DND-41 (cell line): ENCODE measurements around the gene BOD1.

ENCODE experiments used
- ATAC-seq: fragments of 200-7000 bp; cut with Tn5 transposase; 3 replicates; pipeline ENCODE4 v1.9.1; 2021; ENCODE audit warnings: low read depth; ENCODE audit not compliant: insufficient read depth
- DNase-seq: peaks from one replicate; pipeline ENCODE4 v3.0.0-alpha.2; 2020
- H2AFZ ChIP-seq: 2 replicates; pipeline ENCODE4 v1.6.0; 2012; ENCODE audit warnings: low read depth, low read length
- H3K27ac ChIP-seq: 2 replicates; pipeline ENCODE4 v1.5.1; 2012; ENCODE audit warnings: low read length, inconsistent platforms
- H3K27me3 ChIP-seq: fragments of 200-600 bp; sonication (generic); 2 replicates; pipeline ENCODE4 v1.6.0; 2012; ENCODE audit warnings: low read length, mild to moderate bottlenecking, inconsistent platforms; ENCODE audit not compliant: insufficient read depth, poor library complexity
- H3K36me3 ChIP-seq: 2 replicates; pipeline ENCODE4 v1.5.1; 2012; ENCODE audit warnings: low read length, inconsistent platforms; ENCODE audit not compliant: insufficient read depth
- H3K4me1 ChIP-seq: 2 replicates; pipeline ENCODE4 v1.5.1; 2012; ENCODE audit warnings: mild to moderate bottlenecking, low read length; ENCODE audit not compliant: insufficient read depth
- H3K4me2 ChIP-seq: 2 replicates; pipeline ENCODE4 v1.6.0; 2012; ENCODE audit warnings: mild to moderate bottlenecking, moderate library complexity, low read length, inconsistent platforms; ENCODE audit not compliant: insufficient read depth
- H3K4me3 ChIP-seq, 2 experiments: fragments of 200-600 bp in 1 of 2; shearing (Covaris generic) in 1 of 2; 2 replicates each; pipeline ENCODE4 v1.5.1; 2012 to 2016; ENCODE audit warnings: inconsistent platforms in 2 of 2, low read length in 2 of 2, mild to moderate bottlenecking in 2 of 2, low read depth in 1 of 2, moderate library complexity in 1 of 2
- H3K79me2 ChIP-seq: 2 replicates; pipeline ENCODE4 v1.6.0; 2012; ENCODE audit warnings: low read length, inconsistent platforms; ENCODE audit not compliant: insufficient read depth
- H3K9ac ChIP-seq: 2 replicates; pipeline ENCODE4 v1.6.0; 2012; ENCODE audit warnings: low read depth, mild to moderate bottlenecking, inconsistent platforms, low read length, moderate library complexity
- H3K9me3 ChIP-seq: 2 replicates; pipeline ENCODE4 v1.5.1; 2012; ENCODE audit warnings: low read length, moderate library complexity, mild to moderate bottlenecking, inconsistent platforms; ENCODE audit not compliant: insufficient read depth, severe bottlenecking
- H4K20me1 ChIP-seq: 2 replicates; pipeline ENCODE4 v1.6.0; 2012; ENCODE audit warnings: low read length; ENCODE audit not compliant: insufficient read depth
- EZH2 ChIP-seq: IDR thresholded peaks from 3 replicates; pipeline ENCODE4 v1.6.1; 2012; ENCODE audit warnings: borderline replicate concordance, low read depth, mild to moderate bottlenecking, moderate library complexity, low read length, inconsistent platforms; ENCODE audit not compliant: severe bottlenecking
- TF ChIP-seq, protein P1 (sequence below): IDR thresholded peaks from 2 replicates; pipeline ENCODE4 v1.5.1; 2012; ENCODE audit warnings: borderline replicate concordance, low read length, moderate library complexity, mild to moderate bottlenecking; ENCODE audit not compliant: poor library complexity, severe bottlenecking; ENCODE audit errors: extremely low read depth

BOD1 gene

DNA sequence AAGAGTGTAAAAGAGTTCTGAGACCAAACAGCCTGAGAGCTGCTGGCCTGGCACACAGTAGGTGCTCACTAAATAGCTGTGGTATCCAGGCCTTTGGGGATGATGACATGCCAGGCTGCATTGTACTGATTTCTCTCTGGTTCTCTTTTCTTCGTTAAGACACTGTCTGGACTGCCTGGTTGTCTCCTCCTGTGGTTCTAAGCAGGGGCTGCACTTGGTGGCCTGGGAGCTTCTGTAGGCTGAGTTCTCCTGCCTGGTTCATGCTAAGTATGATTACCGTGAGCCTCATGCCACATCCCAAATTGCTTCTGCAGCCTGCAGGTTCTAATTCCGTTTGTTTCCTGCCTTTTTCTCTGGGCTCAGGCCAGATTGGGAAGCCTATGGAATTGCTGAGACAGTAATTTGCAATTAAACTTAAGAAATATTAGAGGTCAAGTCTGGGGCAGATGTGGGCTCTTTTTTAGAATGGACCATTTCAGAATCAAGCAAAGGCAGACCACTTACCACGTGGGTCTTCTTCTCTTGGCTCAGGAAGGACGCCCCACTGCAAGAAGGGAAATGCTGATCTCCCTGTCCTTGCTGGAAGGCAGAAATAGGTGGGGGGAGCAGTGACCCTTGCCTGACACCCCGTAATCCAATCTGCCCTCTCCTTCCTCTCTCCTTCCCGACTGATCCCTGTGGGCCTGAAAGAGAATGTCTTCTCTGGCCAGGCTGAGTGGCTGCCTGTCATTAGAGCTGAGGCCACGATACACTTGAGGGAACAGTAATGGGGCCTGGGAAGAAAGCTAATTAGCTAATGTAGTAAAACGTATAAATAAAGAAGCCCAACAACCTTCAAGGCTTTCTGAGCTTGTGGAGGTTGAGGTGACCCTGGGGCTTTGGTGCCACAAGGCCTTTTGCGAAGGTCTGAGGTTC lies 21.9 kb upstream of the BOD1 start:
- no peak overlapping the region for H3K4me3 ChIP-seq
- DNase-seq (no peak), ATAC-seq (no peak)
- TF ChIP-seq, protein P1, sequence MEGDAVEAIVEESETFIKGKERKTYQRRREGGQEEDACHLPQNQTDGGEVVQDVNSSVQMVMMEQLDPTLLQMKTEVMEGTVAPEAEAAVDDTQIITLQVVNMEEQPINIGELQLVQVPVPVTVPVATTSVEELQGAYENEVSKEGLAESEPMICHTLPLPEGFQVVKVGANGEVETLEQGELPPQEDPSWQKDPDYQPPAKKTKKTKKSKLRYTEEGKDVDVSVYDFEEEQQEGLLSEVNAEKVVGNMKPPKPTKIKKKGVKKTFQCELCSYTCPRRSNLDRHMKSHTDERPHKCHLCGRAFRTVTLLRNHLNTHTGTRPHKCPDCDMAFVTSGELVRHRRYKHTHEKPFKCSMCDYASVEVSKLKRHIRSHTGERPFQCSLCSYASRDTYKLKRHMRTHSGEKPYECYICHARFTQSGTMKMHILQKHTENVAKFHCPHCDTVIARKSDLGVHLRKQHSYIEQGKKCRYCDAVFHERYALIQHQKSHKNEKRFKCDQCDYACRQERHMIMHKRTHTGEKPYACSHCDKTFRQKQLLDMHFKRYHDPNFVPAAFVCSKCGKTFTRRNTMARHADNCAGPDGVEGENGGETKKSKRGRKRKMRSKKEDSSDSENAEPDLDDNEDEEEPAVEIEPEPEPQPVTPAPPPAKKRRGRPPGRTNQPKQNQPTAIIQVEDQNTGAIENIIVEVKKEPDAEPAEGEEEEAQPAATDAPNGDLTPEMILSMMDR, result no peak
- TF ChIP-seq EZH2, result no peak
- no peak overlapping the region for H3K9ac ChIP-seq
- H3K36me3 ChIP-seq, result no peaks in the 10 kb centered on the region
- no peak overlapping the region for H3K27ac ChIP-seq
- no peaks in the 10 kb centered on the region for H3K27me3 ChIP-seq
- no peak overlapping the region for H3K4me2 ChIP-seq
- no peaks in the 10 kb centered on the region for H3K4me1 ChIP-seq
- H4K20me1 ChIP-seq, result no peaks in the 10 kb centered on the region
- H3K9me3 ChIP-seq, result no peaks in the 10 kb centered on the region
- H2AFZ ChIP-seq, result no peak overlapping the region
- no peaks in the 10 kb centered on the region for H3K79me2 ChIP-seq

DNA sequence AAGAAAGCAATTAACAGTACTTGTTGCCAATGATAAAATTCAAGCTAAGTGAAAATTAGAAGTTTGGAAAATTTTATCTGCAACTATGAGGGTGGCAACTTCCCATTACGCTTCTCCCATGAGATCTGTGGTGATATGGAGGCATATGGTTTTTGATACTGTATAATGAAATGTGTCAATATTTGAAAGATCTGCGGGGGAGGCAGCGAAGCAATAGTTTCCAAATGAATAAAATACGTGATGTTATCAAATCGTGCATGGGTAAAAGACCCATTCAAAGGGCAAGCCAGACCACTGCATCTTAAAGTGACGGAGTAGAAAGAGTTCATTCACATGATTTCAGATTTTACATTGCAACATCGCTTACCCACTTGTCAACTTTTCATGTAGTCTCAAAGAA lies 20.9 kb upstream of the BOD1 start:
- H3K9ac ChIP-seq, result no peak overlapping the region
- no peak overlapping the region for H2AFZ ChIP-seq
- no peak overlapping the region for H3K4me2 ChIP-seq
- no peaks in the 10 kb centered on the region for H4K20me1 ChIP-seq
- DNase-seq (no peak), ATAC-seq (no peak)
- no peak overlapping the region for H3K4me3 ChIP-seq
- no peaks in the 10 kb centered on the region for H3K4me1 ChIP-seq
- no peaks in the 10 kb centered on the region for H3K36me3 ChIP-seq
- no peaks in the 10 kb centered on the region for H3K79me2 ChIP-seq
- no peak overlapping the region for H3K27ac ChIP-seq
- no peaks in the 10 kb centered on the region for H3K9me3 ChIP-seq
- H3K27me3 ChIP-seq, result peaks cover 6% of the 10 kb centered on the region
- TF ChIP-seq EZH2, result no peak
- TF ChIP-seq, protein P1, result no peak

DNA sequence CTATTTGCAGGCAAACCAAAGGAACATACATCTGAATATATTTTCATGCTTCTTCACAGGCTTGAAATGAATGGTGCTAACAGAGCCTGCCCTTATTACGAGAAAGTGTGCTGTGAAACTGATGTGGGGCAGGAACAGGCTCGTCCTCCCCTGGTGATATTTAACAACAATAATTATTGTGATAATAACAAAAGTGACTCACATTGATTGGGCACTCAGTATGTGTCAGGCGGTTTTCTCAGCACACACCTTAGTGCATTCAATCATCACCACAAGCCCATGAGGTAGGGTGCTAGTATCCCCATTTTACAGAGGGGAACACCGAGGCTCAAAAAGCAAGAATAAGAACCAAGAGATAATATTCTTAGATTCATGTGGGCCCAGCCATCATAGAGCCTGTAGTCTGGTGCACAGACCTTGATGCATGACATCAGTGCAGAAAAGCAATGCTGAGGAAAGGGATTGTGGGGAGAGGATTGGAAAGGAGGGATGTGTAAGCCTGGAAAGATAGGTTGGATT lies 18.1 kb upstream of the BOD1 start:
- Histone ChIP-seq H3K4me3 (no peak overlapping the region), H3K9me3 (no peaks in the 10 kb centered on the region), H3K36me3 (no peaks in the 10 kb centered on the region), H3K27me3 (peaks cover 13% of the 10 kb centered on the region), H4K20me1 (no peaks in the 10 kb centered on the region), H3K27ac (no peak overlapping the region), H3K4me2 (no peak overlapping the region), H3K4me1 (no peaks in the 10 kb centered on the region), H3K79me2 (no peaks in the 10 kb centered on the region), H2AFZ (no peak overlapping the region), H3K9ac (no peak overlapping the region)
- TF ChIP-seq EZH2, result no peak
- TF ChIP-seq, protein P1, result no peak
- no peak for DNase-seq
- no peak for ATAC-seq
